Measurements from ENCODE around the gene HSD3B7.
A peak's percentile ranks its signal among the peaks of the same experiment; 100 is the strongest.

Gene HSD3B7

GRCh38 chr16:30983898-30984610 lies 953 bp upstream of the HSD3B7 start:
- no peak for DNase-seq

GRCh38 chr16:30985401-30986128 lies 558 bp downstream of the HSD3B7 start:
- DNase-seq, result no peak

- DNase-seq, result no peak
These were observed 1.4 kb downstream of the HSD3B7 start for GRCh38 chr16:30986129-30986991.

- no peak for DNase-seq
These were observed 2.7 kb downstream of the HSD3B7 start for GRCh38 chr16:30987581-30988190.

GRCh38 chr16:30989469-30990047 lies 4.6 kb downstream of the HSD3B7 start:
- no peak for DNase-seq

- DNase-seq, result no peak
These were observed 5.1 kb downstream of the HSD3B7 start for GRCh38 chr16:30990105-30990504.

GRCh38 chr16:30991052-30991451 lies 6.0 kb downstream of the HSD3B7 start:
- DNase-seq, result no peak

- DNase-seq, result no peak
These were observed 7.3 kb downstream of the HSD3B7 start for GRCh38 chr16:30992276-30992780.

GRCh38 chr16:30992931-30993816 lies 8.2 kb downstream of the HSD3B7 start:
- DNase-seq, result no peak

GRCh38 chr16:30995927-30996323 lies 10.9 kb downstream of the HSD3B7 start:
- DNase-seq, result no peak

- no peak for DNase-seq
These were observed 11.4 kb downstream of the HSD3B7 start for GRCh38 chr16:30996324-30996984.

GRCh38 chr16:30996985-30997724 lies 12.1 kb downstream of the HSD3B7 start:
- DNase-seq, result peak; percentile 90

- DNase-seq, result no peak
These were observed 13.0 kb downstream of the HSD3B7 start for GRCh38 chr16:30997725-30998711.

GRCh38 chr16:30998852-30999761 lies 14.1 kb downstream of the HSD3B7 start:
- no peak for DNase-seq

GRCh38 chr16:31000671-31001382 lies 15.8 kb downstream of the HSD3B7 start:
- no peak for DNase-seq

GRCh38 chr16:31001507-31002249 lies 16.7 kb downstream of the HSD3B7 start:
- no peak for DNase-seq
